Activated naive CD4-positive, alpha-beta T cell treated with anti-CD3 and anti-CD28 coated beads, Interleukin-2, amount 50 U/mL, for 24 hours (primary cell): ENCODE data around the gene SARDH.

Source experiments
- H3K27ac Mint-ChIP-seq: one replicate; pipeline ENCODE4 v1.8.0; 2021; ENCODE audit warnings: mild to moderate bottlenecking, mixed read lengths
- H3K27me3 Mint-ChIP-seq: one replicate; pipeline ENCODE4 v1.8.0; 2021; ENCODE audit warnings: mixed read lengths
- H3K36me3 Mint-ChIP-seq: one replicate; pipeline ENCODE4 v1.8.0; 2021; ENCODE audit warnings: mixed read lengths
- H3K4me1 Mint-ChIP-seq: one replicate; pipeline ENCODE4 v1.8.0; 2021; ENCODE audit warnings: mixed read lengths
- H3K4me3 Mint-ChIP-seq: one replicate; pipeline ENCODE4 v1.8.0; 2021; ENCODE audit warnings: mild to moderate bottlenecking, mixed read lengths
- H3K9me3 Mint-ChIP-seq: one replicate; pipeline ENCODE4 v1.8.0; 2021; ENCODE audit warnings: mixed read lengths

The SARDH gene

DNA sequence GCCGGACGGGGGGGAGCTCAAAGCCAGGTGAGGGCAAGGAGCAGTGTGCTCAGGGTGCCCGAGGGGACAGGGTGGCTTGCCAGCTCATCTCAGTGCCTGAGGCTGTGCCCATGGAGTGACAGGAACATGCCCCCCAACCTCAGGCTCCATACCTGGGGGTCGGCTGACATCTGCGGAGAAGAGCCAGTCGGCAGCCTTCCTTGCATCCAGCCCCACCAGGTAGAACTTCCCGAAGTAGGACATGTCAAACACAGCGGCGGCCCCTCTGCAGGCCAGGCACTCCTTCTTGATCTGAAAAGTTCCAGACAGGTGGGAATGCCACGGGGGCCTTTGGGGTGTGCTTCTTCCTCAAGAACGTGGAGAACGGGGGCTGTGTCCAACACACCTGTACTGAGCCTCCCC, 42.1 kb downstream of the SARDH start:
- H3K4me3 Mint-ChIP-seq = no peak overlapping the region
- H3K27me3 Mint-ChIP-seq = no peaks in the 10 kb centered on the region
- H3K36me3 Mint-ChIP-seq = peaks cover 13% of the 10 kb centered on the region
- H3K9me3 Mint-ChIP-seq = no peaks in the 10 kb centered on the region
- H3K4me1 Mint-ChIP-seq = peaks cover 60% of the 10 kb centered on the region
- H3K27ac Mint-ChIP-seq = no peak overlapping the region

DNA sequence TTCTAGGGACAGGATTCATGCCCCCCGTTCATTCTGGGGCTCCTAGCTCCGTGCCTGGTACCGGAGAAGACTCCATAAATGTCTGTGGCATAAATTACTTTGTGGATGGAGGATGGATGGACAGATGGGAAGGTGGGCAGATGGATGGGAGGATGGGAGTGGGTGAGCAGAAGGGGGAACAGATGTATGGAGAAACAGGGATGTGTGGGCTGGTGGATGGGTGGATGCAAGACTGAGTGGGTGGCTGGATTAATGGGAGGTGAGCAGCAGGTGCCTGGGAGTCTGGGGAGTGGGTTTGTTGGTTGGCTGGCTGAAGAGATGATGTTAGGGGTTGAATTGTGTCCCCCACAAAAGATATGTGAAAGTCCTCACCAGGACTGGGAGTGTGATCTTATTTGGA, 43.5 kb downstream of the SARDH start:
- no peaks in the 10 kb centered on the region for H3K9me3 Mint-ChIP-seq
- H3K27me3 Mint-ChIP-seq = no peaks in the 10 kb centered on the region
- H3K4me3 Mint-ChIP-seq = no peak overlapping the region
- H3K36me3 Mint-ChIP-seq = peaks cover 13% of the 10 kb centered on the region
- H3K4me1 Mint-ChIP-seq = peaks cover 48% of the 10 kb centered on the region
- no peak overlapping the region for H3K27ac Mint-ChIP-seq

DNA sequence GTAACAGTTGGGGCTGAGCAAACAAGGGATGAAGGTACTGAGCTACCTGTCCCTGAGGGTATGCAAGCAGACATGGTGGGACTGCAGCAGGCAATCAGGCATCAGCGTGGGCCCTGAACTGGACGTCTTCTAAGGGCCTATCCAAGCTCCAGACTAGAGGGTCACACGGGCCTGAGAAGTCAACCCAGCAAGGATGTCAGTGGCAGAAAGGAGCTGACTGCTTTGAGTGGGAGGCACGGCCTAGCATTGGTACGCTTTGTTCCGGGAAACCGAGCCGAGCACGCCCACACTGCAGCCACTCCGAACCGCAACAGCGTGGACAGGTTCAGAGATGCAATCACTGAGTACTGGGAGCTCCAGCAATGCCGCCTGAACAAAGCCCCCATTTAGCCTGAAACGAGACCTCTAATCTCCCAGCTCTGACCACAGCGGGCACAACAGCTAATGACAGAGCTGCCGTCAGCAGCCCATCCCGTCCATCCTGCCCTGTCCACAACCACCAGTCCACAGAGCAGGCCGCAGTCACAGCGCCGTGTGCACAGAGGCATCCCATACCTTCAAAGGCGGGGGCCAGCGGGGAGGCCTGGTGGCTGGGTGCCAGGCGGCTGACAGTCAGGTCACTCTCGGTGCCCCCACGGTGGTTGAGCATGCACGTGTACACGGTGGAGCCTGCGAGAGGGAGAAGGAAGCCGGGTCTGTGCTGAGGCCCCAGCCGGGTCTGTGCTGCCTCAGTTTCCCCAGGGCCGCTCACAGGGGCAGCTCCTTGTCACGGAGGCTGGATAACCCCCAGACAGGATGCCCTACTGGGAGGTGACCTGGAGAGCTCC, 44.2 kb downstream of the SARDH start:
- Mint-ChIP-seq H3K9me3 (no peaks in the 10 kb centered on the region), H3K4me3 (no peak overlapping the region), H3K27me3 (no peaks in the 10 kb centered on the region), H3K4me1 (peaks cover 44% of the 10 kb centered on the region), H3K36me3 (peaks cover 13% of the 10 kb centered on the region), H3K27ac (no peak overlapping the region)

DNA sequence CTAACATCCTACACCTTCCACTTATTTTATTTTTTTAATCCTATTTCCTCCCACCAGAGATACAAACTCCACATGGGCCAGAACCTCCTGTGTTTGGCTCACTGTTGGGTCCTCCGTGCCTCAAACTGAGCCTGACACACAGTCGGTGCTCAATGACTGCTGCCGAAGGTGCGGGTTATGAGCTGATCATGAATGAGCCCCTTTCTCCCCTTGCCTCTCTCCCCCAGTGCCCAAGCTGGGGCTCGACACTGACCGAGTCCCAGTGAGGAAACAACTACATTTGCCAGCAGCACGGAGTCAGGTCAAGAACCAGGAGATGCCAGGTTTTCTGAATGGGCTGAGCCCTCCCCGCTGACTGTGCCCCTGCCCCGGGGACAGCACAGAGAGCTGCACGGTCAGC, 45.0 kb downstream of the SARDH start:
- Mint-ChIP-seq H3K9me3 (no peaks in the 10 kb centered on the region), H3K27ac (no peak overlapping the region), H3K27me3 (no peaks in the 10 kb centered on the region), H3K4me3 (no peak overlapping the region), H3K36me3 (peaks cover 12% of the 10 kb centered on the region), H3K4me1 (peaks cover 36% of the 10 kb centered on the region)

DNA sequence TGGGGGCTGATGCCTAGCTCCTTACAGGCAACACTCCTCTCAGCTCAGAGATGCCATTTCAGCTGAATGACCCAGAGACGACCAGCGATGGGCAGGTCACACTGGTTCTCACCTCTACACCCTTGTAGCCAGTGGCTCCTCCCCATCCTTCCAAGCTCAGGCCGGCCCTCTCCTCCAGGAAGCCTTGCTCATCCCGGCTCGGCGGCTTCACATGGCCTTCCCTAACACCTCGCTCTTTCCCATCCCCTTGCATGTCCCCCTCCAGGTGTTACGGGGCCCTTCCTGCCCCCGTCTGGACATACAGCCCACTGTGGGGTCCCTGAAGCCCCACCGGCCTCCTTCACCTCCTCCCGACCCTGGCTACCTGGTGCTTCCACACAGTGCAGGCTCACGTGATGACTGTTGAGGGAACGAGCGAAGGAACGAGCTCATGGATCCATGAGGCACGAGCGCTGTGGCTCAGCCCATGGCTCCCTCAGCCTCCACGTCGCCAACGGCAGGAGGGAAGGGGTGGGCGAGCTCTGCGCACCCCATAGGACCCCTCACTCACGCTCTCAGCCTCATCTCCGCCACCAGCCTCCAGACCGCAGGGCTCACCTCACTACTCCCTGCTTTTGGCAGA, 45.7 kb downstream of the SARDH start:
- Mint-ChIP-seq H3K9me3 (no peaks in the 10 kb centered on the region), H3K27me3 (no peaks in the 10 kb centered on the region), H3K36me3 (peaks cover 12% of the 10 kb centered on the region), H3K27ac (no peak overlapping the region), H3K4me1 (peaks cover 31% of the 10 kb centered on the region), H3K4me3 (no peak overlapping the region)

DNA sequence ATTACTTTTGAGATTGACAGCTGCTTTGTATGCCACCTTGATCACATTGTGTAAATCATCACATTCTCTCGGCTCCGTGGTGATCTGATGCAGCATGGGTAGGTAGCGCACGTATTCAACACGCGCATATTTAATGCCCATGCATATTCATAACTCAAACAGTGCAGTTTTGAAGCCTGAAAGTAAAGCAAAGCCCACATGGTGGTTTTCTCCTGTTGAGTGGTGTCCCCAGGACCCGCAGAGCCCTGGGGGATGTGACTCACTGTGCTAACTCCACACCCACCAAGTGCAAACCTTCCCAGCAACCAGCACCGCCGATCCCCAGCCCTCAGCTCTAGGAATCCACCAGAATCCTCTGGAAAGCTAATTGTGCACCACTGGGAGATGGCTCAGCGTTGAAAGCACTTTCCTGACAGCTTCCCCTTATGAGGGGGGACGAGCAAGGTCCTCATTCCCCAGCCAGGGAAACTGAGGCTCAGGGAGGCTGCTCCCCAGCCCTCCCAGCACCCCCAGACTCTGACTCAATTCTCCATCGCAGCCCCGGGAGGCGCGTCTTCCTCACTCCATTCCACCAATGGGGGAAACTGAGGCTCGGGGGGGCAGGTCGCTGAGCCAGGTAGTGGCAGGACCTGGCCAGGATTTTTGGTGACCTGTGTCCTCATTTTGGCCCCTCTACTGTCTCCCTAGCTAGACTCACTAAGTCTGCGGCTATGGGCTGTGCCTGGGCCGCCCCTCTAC, 46.4 kb downstream of the SARDH start:
- Mint-ChIP-seq H3K27ac (no peak overlapping the region), H3K4me1 (peaks cover 25% of the 10 kb centered on the region), H3K36me3 (peaks cover 12% of the 10 kb centered on the region), H3K9me3 (no peaks in the 10 kb centered on the region), H3K27me3 (no peaks in the 10 kb centered on the region), H3K4me3 (no peak overlapping the region)

DNA sequence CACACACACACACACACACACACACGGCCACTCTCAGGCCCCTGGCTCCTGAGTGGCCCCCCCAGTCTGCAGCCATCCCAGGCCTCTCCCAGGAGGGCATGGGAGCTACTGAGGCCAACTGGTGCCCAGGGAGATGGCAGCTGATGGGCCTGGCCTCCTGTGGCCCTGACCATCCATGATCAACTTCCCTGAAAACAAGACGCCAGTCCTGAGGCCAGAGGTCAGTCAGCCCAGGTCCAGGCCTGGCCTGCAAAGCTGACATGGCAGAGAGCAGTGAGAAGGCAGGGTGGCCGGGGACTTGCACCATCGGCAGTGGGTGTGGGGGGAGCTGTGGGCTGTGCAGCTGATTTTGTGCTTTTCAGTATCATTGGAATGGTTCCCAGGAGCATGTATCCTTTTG, 47.0 kb downstream of the SARDH start:
- H3K36me3 Mint-ChIP-seq = peaks cover 6% of the 10 kb centered on the region
- H3K9me3 Mint-ChIP-seq = no peaks in the 10 kb centered on the region
- no peak overlapping the region for H3K4me3 Mint-ChIP-seq
- no peak overlapping the region for H3K27ac Mint-ChIP-seq
- peaks cover 23% of the 10 kb centered on the region for H3K4me1 Mint-ChIP-seq
- H3K27me3 Mint-ChIP-seq = no peaks in the 10 kb centered on the region

DNA sequence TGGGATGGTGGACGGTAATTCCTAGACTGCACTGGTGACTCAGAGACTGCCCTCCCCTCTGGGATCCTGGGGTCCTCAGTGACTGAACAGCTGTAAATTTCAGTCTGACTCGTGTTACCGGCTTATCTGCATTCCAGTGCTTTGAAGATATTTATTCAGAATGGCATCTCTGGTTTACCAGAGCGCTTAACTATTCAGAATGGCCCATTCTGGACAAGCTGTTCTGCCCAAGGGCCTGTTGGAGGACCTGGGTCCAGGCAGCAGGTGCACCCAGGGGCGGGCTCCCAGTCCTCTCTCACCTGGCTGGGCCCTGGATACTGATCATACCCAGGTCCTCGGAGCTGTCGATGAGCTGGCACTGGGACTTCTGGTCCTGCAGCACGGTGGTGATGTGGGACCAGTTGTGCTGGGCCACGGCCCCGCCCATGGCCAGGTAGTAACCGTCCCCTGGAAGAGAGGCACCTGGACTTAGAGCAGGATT, 48.0 kb downstream of the SARDH start:
- no peaks in the 10 kb centered on the region for H3K27me3 Mint-ChIP-seq
- no peaks in the 10 kb centered on the region for H3K9me3 Mint-ChIP-seq
- H3K4me1 Mint-ChIP-seq = peaks cover 28% of the 10 kb centered on the region
- peaks cover 5% of the 10 kb centered on the region for H3K36me3 Mint-ChIP-seq
- H3K27ac Mint-ChIP-seq = no peak overlapping the region
- H3K4me3 Mint-ChIP-seq = no peak overlapping the region

DNA sequence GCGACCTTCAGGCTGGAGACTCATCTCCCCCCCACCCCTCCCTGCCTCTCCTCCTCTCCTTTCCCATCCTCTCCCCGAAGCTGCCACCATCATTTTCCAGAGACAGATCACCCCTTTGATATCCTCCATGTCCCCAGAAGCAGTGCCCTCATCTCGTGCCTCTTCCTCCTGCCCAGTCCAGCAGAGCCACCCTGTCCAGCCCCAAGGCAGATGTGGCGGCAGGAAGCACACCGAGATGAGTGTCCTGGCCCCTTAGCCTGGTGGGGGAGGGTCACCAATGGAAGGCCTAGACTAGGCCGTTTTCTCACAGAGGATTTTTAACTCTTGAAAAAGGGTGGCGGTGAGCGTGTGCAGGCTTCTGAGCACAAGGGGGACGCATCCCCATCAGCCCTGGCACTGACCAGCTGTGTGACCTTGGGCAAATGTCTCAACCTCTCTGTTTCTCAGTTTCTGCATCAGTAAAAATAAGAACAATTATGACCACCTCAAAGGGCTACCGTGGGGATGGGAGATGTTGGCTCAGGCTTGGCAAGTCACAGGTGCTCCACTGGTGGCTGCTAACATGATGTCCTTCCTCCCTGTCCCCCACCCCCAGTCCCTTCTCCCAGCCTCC, 48.9 kb downstream of the SARDH start:
- peaks cover 29% of the 10 kb centered on the region for H3K4me1 Mint-ChIP-seq
- no peak overlapping the region for H3K4me3 Mint-ChIP-seq
- H3K27ac Mint-ChIP-seq = no peak overlapping the region
- H3K36me3 Mint-ChIP-seq = no peaks in the 10 kb centered on the region
- no peaks in the 10 kb centered on the region for H3K9me3 Mint-ChIP-seq
- no peaks in the 10 kb centered on the region for H3K27me3 Mint-ChIP-seq

DNA sequence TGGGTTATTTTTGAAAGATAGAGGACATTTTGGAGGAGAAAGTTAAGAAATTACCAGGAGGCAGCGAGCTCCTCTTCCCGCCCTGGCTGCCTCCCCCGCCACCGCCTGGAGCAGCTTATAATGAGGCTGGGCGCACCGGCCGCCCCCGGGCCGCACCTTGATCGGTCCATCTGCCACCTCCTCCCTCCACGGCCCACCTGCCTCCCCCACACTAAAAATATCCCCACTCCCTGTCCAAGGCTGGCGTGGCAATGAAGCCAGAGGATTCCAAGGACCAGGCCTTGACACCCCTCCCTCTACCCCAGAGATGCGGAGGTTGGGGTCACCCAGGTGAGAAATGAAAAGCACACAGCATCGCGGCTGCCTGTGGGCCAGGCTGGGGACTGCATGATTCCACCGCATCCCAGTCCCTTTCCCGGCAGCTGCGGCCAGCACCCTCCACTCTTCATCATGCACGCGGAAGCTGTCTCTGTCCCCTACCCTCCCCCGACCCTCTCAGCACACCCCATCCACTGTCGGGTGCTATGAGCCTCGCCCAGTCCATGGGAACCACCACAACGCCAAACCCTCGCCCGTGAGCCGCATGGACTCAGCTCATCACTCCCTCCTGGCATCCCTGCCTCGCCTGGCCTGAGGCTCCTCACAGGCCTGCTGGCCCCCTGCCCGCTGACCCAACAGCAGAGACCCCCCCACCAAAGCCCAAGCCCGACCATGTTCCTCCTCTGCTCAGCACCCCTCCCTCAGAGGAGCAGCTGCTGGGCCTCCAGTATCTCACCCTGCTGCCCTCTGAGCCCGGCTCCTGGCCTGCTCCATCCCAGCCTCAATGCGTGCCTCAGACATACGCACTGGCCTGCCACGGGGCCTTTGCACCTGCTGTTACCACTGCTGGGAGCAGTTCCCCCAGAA, 50.0 kb downstream of the SARDH start:
- H3K27me3 Mint-ChIP-seq = no peaks in the 10 kb centered on the region
- no peak overlapping the region for H3K4me3 Mint-ChIP-seq
- no peaks in the 10 kb centered on the region for H3K9me3 Mint-ChIP-seq
- no peak overlapping the region for H3K27ac Mint-ChIP-seq
- peaks cover 34% of the 10 kb centered on the region for H3K4me1 Mint-ChIP-seq
- no peaks in the 10 kb centered on the region for H3K36me3 Mint-ChIP-seq

DNA sequence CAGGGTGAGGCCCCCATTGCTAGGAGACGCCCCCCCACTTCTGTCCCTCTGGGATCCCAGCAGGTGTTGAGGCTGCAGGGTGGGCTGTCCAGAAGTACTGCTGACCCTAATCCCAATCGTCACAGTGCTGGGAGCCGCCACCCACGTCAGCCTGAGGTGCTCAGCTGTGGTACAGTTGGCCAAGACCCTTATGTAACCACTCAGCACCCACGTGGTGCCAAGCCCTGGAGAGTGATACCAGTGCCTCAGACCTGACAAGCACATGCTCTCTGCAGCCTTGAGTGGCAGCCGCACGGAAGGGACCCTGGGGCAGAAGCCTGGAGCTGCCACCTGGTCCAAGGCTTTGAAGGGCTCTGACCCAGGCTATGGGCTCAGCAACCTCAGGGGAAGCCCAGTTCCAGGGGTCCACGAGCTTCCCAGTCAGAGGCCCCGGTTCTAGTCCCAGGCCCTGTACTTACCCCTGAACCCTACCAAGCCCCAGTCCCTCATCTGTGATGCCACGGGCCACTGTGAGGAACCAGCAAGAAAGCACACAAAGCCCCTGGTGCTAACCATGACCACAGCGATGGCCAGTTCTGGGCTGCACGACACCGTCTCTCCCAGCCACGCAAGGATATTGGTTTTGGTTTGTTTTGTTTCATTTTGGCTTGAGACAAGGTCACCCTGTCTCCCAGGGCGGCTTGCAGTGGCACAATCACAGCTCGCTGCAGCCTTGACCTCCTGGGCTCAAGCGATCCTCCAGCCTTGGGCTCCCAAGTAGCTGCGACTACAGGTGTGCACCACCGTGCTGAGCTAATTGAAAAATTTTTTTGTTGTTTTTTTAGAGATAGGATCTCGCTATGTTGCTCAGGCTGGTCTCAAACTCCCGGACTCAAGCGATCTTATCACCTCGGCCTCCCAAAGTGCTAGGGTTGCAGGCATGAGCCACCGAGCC, 51.2 kb downstream of the SARDH start:
- H3K9me3 Mint-ChIP-seq = no peaks in the 10 kb centered on the region
- H3K4me3 Mint-ChIP-seq = no peak overlapping the region
- no peak overlapping the region for H3K27ac Mint-ChIP-seq
- H3K36me3 Mint-ChIP-seq = no peaks in the 10 kb centered on the region
- peaks cover 34% of the 10 kb centered on the region for H3K4me1 Mint-ChIP-seq
- H3K27me3 Mint-ChIP-seq = no peaks in the 10 kb centered on the region

DNA sequence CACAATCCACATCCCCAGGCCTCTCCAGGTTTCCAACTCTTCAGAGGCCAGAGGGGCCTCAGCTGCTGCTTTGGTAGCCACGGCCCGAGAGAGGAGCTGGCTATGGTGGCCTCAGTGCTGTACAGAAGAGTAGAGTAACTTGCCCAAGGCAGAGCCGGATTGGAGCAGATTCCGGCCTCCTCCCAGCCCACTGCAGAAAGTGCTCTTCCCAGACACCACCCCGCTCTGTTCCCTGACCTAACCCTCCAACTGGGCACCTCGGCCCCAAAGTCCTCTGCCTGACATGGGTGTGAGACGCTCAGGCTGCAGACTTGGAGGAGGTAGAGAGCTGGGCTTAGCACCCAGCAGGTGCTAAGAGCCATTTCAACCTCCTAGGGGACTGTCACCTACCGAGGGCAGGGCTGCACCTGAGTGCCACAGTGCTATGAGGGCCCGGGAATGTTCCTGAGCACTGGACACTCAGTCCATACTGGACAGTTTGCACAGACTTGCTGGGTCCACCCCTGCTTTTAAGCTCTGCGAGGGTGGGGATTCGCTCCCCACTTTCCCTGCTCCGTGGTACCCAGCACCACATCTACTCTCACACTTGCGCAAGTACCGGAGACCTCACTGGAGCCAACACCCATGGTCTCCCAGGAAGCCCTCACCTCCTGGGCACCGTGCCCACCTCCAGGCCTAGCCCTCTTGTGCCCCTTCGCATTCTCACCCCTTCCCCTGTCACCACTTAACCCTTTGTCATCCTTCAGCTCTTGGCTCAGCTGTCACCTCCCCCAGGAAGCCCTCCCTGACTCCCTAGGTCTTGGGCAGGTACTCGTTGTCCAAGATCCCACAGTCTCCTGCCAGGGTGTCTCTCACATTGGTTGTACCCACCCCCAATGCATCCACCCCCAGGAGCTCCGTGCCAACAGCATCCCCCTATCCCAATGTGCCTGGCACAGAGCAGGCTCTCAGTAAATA, 52.2 kb downstream of the SARDH start:
- Mint-ChIP-seq H3K36me3 (no peaks in the 10 kb centered on the region), H3K4me3 (no peak overlapping the region), H3K27ac (no peak overlapping the region), H3K27me3 (no peaks in the 10 kb centered on the region), H3K9me3 (no peaks in the 10 kb centered on the region), H3K4me1 (peaks cover 40% of the 10 kb centered on the region)

DNA sequence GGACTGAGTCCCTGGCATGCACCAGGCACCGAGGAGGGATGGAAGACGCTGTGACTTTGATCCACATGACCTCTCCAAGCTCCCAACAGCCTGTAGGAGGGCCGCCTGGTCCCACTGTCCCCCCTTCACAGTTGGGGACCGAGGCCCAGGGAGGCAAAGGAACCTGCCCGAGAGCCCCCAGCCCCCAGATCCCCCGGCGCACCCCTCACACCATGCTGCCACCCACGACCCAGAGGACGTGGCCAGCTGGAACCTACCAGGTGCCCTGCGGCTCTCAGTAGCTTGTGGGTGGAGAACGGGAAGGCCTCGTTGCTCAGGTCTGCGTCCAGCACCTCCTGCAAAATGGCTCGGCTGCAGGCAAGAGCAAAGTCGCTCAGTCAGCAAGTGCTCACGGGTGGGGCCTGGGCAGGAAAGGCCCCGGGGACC, 53.2 kb downstream of the SARDH start:
- Mint-ChIP-seq H3K9me3 (no peaks in the 10 kb centered on the region), H3K36me3 (no peaks in the 10 kb centered on the region), H3K4me3 (no peak overlapping the region), H3K27me3 (no peaks in the 10 kb centered on the region), H3K27ac (no peak overlapping the region), H3K4me1 (peaks cover 40% of the 10 kb centered on the region)
